WTC11 (cell line): ENCODE measurements around the gene NPFFR1. TPM values are rescaled to one million over a fixed set of nuclear protein-coding genes. Genes with fewer than 3 reads are reported as not detected.

Source experiments
- ATAC-seq: fragments of 200-7000 bp; cut with Tn5 transposase; 2 replicates; pipeline ENCODE4 v1.10.0; 2021; ENCODE audit warnings: mild to moderate bottlenecking, moderate library complexity
- CTCF ChIA-PET: fragments of 300-600 bp; sonication (Branson Sonifier 250); formaldehyde crosslinking; loops from one replicate; lab custom pipeline; 2021; ENCODE audit warnings: antibody characterized with exemption; lab: Charles Lee
- POLR2A ChIA-PET: fragments of 350-600 bp; sonication (Branson Sonifier 250); formaldehyde crosslinking; loops from one replicate; lab custom pipeline; 2021; ENCODE audit warnings: antibody characterized with exemption; lab: Charles Lee
- DNase-seq: peaks from one replicate; pipeline ENCODE4 v3.0.0; 2021; ENCODE audit warnings: low spot score
- H3K27ac Mint-ChIP-seq: 2 replicates; pipeline ENCODE4 v1.8.0; 2021; ENCODE audit warnings: mixed read lengths
- H3K27me3 Mint-ChIP-seq: 2 replicates; pipeline ENCODE4 v1.8.0; 2021; ENCODE audit warnings: low read depth, mild to moderate bottlenecking, moderate library complexity, mixed read lengths
- H3K36me3 Mint-ChIP-seq: 2 replicates; pipeline ENCODE4 v1.8.0; 2021; ENCODE audit warnings: mixed read lengths
- H3K4me1 Mint-ChIP-seq: 2 replicates; pipeline ENCODE4 v1.8.0; 2022; ENCODE audit warnings: mixed read lengths
- H3K4me3 Mint-ChIP-seq: 2 replicates; pipeline ENCODE4 v1.8.0; 2021; ENCODE audit warnings: mild to moderate bottlenecking, moderate library complexity, mixed read lengths
- H3K9me3 Mint-ChIP-seq: 2 replicates; pipeline ENCODE4 v1.8.0; 2021; ENCODE audit warnings: mixed read lengths
- CREM ChIP-seq: sonication (generic); formaldehyde crosslinking; IDR thresholded peaks from 2 replicates; pipeline ENCODE4 v1.8.1; 2022; ENCODE audit warnings: mild to moderate bottlenecking, missing genetic modification reagents, moderate library complexity
- CTCF ChIP-seq: fragments of 200-600 bp; IDR thresholded peaks from 2 replicates; pipeline ENCODE4 v1.8.0; 2022; ENCODE audit warnings: antibody characterized with exemption
- E2F1 ChIP-seq: sonication (generic); formaldehyde crosslinking; IDR thresholded peaks from 2 replicates; pipeline ENCODE4 v1.8.0; 2022; ENCODE audit warnings: mild to moderate bottlenecking, missing genetic modification reagents
- GRHL2 ChIP-seq: fragments of 250-450 bp; sonication (Bioruptor Pico); IDR thresholded peaks from 2 replicates; pipeline ENCODE4 v1.8.0; 2022; ENCODE audit warnings: mild to moderate bottlenecking, moderate library complexity; ENCODE audit not compliant: insufficient replicate concordance, severe bottlenecking
- IRF2 ChIP-seq: sonication (generic); formaldehyde crosslinking; IDR thresholded peaks from 2 replicates; pipeline ENCODE4 v1.8.0; 2022; ENCODE audit warnings: low read depth, missing genetic modification reagents, borderline replicate concordance
- NFATC4 ChIP-seq: fragments of 250-450 bp; sonication (Bioruptor Pico); IDR thresholded peaks from 2 replicates; pipeline ENCODE4 v1.9.0; 2021; ENCODE audit warnings: mild to moderate bottlenecking
- NFE2L1 ChIP-seq: sonication (generic); formaldehyde crosslinking; IDR thresholded peaks from 2 replicates; pipeline ENCODE4 v1.8.1; 2023; ENCODE audit warnings: missing genetic modification reagents
- NFYB ChIP-seq: sonication (generic); formaldehyde crosslinking; conservative IDR thresholded peaks from 2 replicates; pipeline ENCODE4 v1.8.0; 2022; ENCODE audit warnings: low read depth, missing genetic modification reagents
- RELA ChIP-seq: sonication (generic); formaldehyde crosslinking; IDR thresholded peaks from 2 replicates; pipeline ENCODE4 v1.8.1; 2022; ENCODE audit warnings: missing genetic modification reagents, mild to moderate bottlenecking, borderline replicate concordance
- SMAD3 ChIP-seq: sonication (generic); formaldehyde crosslinking; IDR thresholded peaks from 2 replicates; pipeline ENCODE4 v1.8.0; 2022; ENCODE audit warnings: missing genetic modification reagents, mild to moderate bottlenecking, borderline replicate concordance
- SOX15 ChIP-seq: fragments of 250-450 bp; sonication (Bioruptor Pico); IDR thresholded peaks from 2 replicates; pipeline ENCODE4 v1.9.0; 2021; ENCODE audit warnings: mild to moderate bottlenecking
- SP1 ChIP-seq: sonication (generic); formaldehyde crosslinking; conservative IDR thresholded peaks from 2 replicates; pipeline ENCODE4 v1.8.1; 2022; ENCODE audit warnings: missing genetic modification reagents
- TEAD1 ChIP-seq: sonication (generic); formaldehyde crosslinking; IDR thresholded peaks from 2 replicates; pipeline ENCODE4 v1.8.0; 2022; ENCODE audit warnings: mild to moderate bottlenecking, missing genetic modification reagents
- ZBTB21 ChIP-seq: sonication (generic); formaldehyde crosslinking; IDR thresholded peaks from 2 replicates; pipeline ENCODE4 v1.8.1; 2023; ENCODE audit warnings: mild to moderate bottlenecking, missing genetic modification reagents, borderline replicate concordance
- ZNF219 ChIP-seq: sonication (generic); formaldehyde crosslinking; IDR thresholded peaks from 2 replicates; pipeline ENCODE4 v1.8.0; 2023; ENCODE audit warnings: missing genetic modification reagents, mild to moderate bottlenecking, borderline replicate concordance
- ZNF317 ChIP-seq: sonication (generic); formaldehyde crosslinking; IDR thresholded peaks from 2 replicates; pipeline ENCODE4 v1.8.1; 2023; ENCODE audit warnings: low read depth, mild to moderate bottlenecking, moderate library complexity, missing genetic modification reagents, borderline replicate concordance
- ZNF423 ChIP-seq: fragments of 250-450 bp; sonication (Bioruptor Pico); IDR thresholded peaks from 2 replicates; pipeline ENCODE4 v2.1.2; 2022; ENCODE audit warnings: mild to moderate bottlenecking, moderate library complexity
- ZNF671 ChIP-seq: fragments of 250-450 bp; sonication (Bioruptor Pico); IDR thresholded peaks from 2 replicates; pipeline ENCODE4 v1.8.0; 2021; ENCODE audit warnings: mild to moderate bottlenecking
- total RNA-seq: library from RNA; stranded (reverse); gene quantifications from 3 replicates; pipeline ENCODE4 v1.2.3, GENCODE V29; 2021
- TF ChIP-seq, protein P1 (sequence below): sonication (generic); formaldehyde crosslinking; IDR thresholded peaks from 2 replicates; pipeline ENCODE4 v1.8.1; 2023; ENCODE audit warnings: mild to moderate bottlenecking, missing genetic modification reagents
- TF ChIP-seq, protein P2 (sequence below): fragments of 250-450 bp; sonication (Bioruptor Pico); IDR thresholded peaks from 2 replicates; pipeline ENCODE4 v2.1.2; 2022; ENCODE audit warnings: mild to moderate bottlenecking, moderate library complexity
- TF ChIP-seq, protein P3 (sequence below): fragments of 250-450 bp; sonication (Bioruptor Pico); IDR thresholded peaks from 2 replicates; pipeline ENCODE4 v1.9.0; 2021; ENCODE audit warnings: mild to moderate bottlenecking
- TF ChIP-seq, protein P4 (sequence below): sonication (generic); formaldehyde crosslinking; IDR thresholded peaks from 2 replicates; pipeline ENCODE4 v1.8.1; 2023; ENCODE audit warnings: mild to moderate bottlenecking, missing genetic modification reagents, borderline replicate concordance

NPFFR1 gene
- total RNA-seq, 1 experiment from 2014 or later, result 0.04 TPM

DNA sequence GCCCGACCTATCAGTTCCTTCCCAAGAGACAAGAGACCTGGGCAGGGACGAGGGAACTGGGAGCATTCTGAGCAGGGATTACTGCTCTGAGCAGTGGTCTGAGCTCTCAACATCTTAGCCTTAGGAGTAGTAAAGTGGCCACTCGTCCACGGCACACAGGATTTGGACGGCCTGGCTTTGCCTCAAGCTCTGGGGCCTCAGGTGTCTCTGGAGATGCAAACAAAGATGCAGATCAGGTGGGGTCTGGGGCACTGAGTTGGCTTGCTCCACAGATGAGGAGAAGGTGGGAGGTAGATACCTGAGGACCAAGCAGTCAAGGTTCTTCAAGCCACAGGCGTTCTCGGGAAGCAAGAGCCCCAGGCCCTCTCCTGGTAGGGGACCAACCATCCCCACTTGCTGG, 16.1 kb upstream of the NPFFR1 start:
- TF ChIP-seq ZNF671 (CRISPR knock-in tag) (no peak), RELA (CRISPR knock-in tag) (no peak), CREM (CRISPR knock-in tag) (no peak), TEAD1 (no peak), IRF2 (no peak), NFATC4 (CRISPR knock-in tag) (no peak), SP1 (CRISPR knock-in tag) (no peak), ZNF219 (CRISPR knock-in tag) (no peak), NFYB (CRISPR knock-in tag) (no peak), CTCF (no peak), NFE2L1 (CRISPR knock-in tag) (no peak)
- Mint-ChIP-seq H3K4me1 (peaks cover 6% of the 10 kb centered on the region), H3K9me3 (no peaks in the 10 kb centered on the region), H3K27me3 (no peaks in the 10 kb centered on the region), H3K27ac (no peak overlapping the region), H3K36me3 (peaks cover 3% of the 10 kb centered on the region; the same call in 1 of the 2 replicates), H3K4me3 (no peak overlapping the region)
- ChIA-PET CTCF (interaction anchor here (1.0 to 1.4 kb wide), 2 partner anchors 40 to 78 kb away, joined by 3 to 4 read pairs; no protein-coding TSS in a partner anchor), POLR2A (interaction anchor here (1.1 kb wide), 1 partner anchor 25 kb away, joined by 3 read pairs; no protein-coding TSS in a partner anchor)
- no peak for ATAC-seq
- no peak for DNase-seq

DNA sequence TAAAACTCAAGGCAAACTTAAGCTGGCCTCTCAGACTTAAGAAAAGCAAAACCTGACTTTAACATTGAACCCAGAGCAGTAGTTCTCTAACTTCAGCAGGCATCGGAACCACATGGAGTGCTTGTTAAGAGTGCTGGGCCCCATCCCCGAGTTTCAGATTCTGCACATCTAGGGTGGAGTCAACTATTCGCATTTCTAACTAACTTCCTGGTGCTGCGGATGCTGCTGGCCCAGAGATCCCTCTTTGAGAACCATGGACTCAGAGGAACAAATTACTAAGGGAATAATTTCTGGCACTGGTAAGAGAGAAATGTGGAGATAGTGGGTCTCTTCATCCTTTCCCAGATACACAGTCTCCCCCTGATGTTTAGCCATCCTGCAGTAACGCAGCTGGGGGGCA, 14.6 kb upstream of the NPFFR1 start:
- ChIA-PET CTCF (interaction anchor here (1.2 to 1.9 kb wide), 2 partner anchors 33 to 77 kb away, joined by 3 to 5 read pairs; no protein-coding TSS in a partner anchor), POLR2A (no interaction called here)
- DNase-seq, result no peak
- peaks cover 3% of the 10 kb centered on the region; the same call in 1 of the 2 replicates for H3K36me3 Mint-ChIP-seq
- no peaks in the 10 kb centered on the region for H3K9me3 Mint-ChIP-seq
- H3K4me3 Mint-ChIP-seq, result no peak overlapping the region
- peak overlapping the region; percentile 28; the same call in 1 of the 2 replicates for H3K27ac Mint-ChIP-seq
- no peak for ATAC-seq
- peaks cover 8% of the 10 kb centered on the region for H3K4me1 Mint-ChIP-seq
- no peaks in the 10 kb centered on the region for H3K27me3 Mint-ChIP-seq
- TF ChIP-seq ZNF219 (CRISPR knock-in tag) (no peak), CREM (CRISPR knock-in tag) (no peak), ZNF423 (CRISPR knock-in tag) (no peak), ZNF317 (CRISPR knock-in tag) (no peak), E2F1 (CRISPR knock-in tag) (no peak), SMAD3 (CRISPR knock-in tag) (no peak), CTCF (no peak), ZBTB21 (no peak), NFYB (CRISPR knock-in tag) (no peak), SOX15 (no peak), GRHL2 (no peak), ZNF671 (CRISPR knock-in tag) (no peak)
- TF ChIP-seq, protein P1, sequence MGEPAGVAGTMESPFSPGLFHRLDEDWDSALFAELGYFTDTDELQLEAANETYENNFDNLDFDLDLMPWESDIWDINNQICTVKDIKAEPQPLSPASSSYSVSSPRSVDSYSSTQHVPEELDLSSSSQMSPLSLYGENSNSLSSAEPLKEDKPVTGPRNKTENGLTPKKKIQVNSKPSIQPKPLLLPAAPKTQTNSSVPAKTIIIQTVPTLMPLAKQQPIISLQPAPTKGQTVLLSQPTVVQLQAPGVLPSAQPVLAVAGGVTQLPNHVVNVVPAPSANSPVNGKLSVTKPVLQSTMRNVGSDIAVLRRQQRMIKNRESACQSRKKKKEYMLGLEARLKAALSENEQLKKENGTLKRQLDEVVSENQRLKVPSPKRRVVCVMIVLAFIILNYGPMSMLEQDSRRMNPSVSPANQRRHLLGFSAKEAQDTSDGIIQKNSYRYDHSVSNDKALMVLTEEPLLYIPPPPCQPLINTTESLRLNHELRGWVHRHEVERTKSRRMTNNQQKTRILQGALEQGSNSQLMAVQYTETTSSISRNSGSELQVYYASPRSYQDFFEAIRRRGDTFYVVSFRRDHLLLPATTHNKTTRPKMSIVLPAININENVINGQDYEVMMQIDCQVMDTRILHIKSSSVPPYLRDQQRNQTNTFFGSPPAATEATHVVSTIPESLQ (CRISPR knock-in tag), result no peak
- TF ChIP-seq, protein P2, sequence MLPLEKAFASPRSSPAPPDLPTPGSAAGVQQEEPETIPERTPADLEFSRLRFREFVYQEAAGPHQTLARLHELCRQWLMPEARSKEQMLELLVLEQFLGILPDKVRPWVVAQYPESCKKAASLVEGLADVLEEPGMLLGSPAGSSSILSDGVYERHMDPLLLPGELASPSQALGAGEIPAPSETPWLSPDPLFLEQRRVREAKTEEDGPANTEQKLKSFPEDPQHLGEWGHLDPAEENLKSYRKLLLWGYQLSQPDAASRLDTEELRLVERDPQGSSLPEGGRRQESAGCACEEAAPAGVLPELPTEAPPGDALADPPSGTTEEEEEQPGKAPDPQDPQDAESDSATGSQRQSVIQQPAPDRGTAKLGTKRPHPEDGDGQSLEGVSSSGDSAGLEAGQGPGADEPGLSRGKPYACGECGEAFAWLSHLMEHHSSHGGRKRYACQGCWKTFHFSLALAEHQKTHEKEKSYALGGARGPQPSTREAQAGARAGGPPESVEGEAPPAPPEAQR (CRISPR knock-in tag), result no peak
- TF ChIP-seq, protein P3, sequence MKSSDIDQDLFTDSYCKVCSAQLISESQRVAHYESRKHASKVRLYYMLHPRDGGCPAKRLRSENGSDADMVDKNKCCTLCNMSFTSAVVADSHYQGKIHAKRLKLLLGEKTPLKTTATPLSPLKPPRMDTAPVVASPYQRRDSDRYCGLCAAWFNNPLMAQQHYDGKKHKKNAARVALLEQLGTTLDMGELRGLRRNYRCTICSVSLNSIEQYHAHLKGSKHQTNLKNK (CRISPR knock-in tag), result no peak
- TF ChIP-seq, protein P4, sequence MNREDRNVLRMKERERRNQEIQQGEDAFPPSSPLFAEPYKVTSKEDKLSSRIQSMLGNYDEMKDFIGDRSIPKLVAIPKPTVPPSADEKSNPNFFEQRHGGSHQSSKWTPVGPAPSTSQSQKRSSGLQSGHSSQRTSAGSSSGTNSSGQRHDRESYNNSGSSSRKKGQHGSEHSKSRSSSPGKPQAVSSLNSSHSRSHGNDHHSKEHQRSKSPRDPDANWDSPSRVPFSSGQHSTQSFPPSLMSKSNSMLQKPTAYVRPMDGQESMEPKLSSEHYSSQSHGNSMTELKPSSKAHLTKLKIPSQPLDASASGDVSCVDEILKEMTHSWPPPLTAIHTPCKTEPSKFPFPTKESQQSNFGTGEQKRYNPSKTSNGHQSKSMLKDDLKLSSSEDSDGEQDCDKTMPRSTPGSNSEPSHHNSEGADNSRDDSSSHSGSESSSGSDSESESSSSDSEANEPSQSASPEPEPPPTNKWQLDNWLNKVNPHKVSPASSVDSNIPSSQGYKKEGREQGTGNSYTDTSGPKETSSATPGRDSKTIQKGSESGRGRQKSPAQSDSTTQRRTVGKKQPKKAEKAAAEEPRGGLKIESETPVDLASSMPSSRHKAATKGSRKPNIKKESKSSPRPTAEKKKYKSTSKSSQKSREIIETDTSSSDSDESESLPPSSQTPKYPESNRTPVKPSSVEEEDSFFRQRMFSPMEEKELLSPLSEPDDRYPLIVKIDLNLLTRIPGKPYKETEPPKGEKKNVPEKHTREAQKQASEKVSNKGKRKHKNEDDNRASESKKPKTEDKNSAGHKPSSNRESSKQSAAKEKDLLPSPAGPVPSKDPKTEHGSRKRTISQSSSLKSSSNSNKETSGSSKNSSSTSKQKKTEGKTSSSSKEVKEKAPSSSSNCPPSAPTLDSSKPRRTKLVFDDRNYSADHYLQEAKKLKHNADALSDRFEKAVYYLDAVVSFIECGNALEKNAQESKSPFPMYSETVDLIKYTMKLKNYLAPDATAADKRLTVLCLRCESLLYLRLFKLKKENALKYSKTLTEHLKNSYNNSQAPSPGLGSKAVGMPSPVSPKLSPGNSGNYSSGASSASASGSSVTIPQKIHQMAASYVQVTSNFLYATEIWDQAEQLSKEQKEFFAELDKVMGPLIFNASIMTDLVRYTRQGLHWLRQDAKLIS (CRISPR knock-in tag), result no peak
